NCI-H510A treated with DMSO at 0.1 percent for 48 hours (cell line): ENCODE data around the gene ANKAR.

Experiments used
- DNase-seq: peaks from one replicate; lab custom pipeline; 2025; lab: John Stamatoyannopoulos, UW

Gene ANKAR

DNA sequence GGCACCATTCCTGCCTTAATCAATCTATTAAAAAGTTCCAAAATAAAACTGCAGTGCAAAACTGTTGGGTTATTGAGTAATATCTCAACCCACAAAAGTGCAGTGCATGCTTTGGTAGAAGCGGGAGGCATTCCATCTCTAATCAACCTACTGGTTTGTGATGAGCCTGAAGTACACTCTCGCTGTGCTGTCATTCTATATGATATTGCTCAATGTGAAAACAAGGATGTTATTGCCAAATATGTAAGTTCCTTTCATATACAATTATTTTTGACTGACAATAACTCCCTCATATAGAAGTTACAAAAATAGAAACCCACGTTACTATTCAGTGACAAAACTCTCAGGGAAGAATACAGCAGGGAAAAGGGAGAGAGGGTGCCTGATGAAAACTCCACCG lies 45.1 kb downstream of the ANKAR start:
- no peak for DNase-seq

DNA sequence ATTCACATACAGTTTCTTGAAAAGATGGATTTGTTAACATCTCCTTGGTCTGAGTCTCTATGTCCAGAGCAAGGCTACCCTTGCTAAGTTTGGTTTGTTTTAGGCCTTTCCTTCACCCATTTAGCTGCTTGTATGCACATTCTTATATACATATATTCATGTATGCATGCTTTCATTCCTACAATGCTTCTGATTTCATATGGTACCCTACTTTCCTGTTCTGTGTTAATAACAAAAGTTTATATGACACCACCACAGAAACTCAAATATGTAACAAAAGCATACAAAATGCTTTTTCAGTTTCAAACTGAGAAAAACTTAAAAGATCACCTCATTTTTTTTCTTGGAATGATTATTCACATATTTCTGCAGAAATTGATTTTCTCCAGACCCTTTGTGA lies 48.7 kb downstream of the ANKAR start:
- DNase-seq = no peak
